H9 (cell line): ENCODE data around the gene ARHGAP12. TPM values are rescaled to one million over a fixed set of nuclear protein-coding genes. Genes with fewer than 3 reads are reported as not detected.

Experiments used
- DNase-seq: peaks from one replicate; pipeline ENCODE4 v3.0.0-alpha.2; 2017
- H2AFZ ChIP-seq: one replicate; pipeline ENCODE4 v1.6.1; 2013; ENCODE audit warnings: mild to moderate bottlenecking, low read length, control low read depth, moderate library complexity
- H2AK5ac ChIP-seq: 2 replicates; pipeline ENCODE4 v1.6.1; 2013; ENCODE audit warnings: low read length, control low read depth, mixed read lengths; ENCODE audit not compliant: insufficient read length
- H2BK120ac ChIP-seq: one replicate; pipeline ENCODE4 v1.6.1; 2013; ENCODE audit warnings: low read depth, mild to moderate bottlenecking, low read length, control low read depth, inconsistent platforms; ENCODE audit not compliant: poor library complexity, severe bottlenecking
- H2BK12ac ChIP-seq: 2 replicates; pipeline ENCODE4 v1.6.1; 2013; ENCODE audit warnings: low read length, control low read depth, mixed read lengths, low read depth; ENCODE audit not compliant: insufficient read length
- H2BK15ac ChIP-seq: 2 replicates; pipeline ENCODE4 v1.6.1; 2013; ENCODE audit warnings: low read depth, low read length, control low read depth
- H2BK20ac ChIP-seq: one replicate; pipeline ENCODE4 v1.6.1; 2013; ENCODE audit warnings: low read depth, mild to moderate bottlenecking, low read length, control low read depth, inconsistent platforms; ENCODE audit not compliant: poor library complexity, severe bottlenecking
- H2BK5ac ChIP-seq: 2 replicates; pipeline ENCODE4 v1.6.1; 2013; ENCODE audit warnings: low read length, control low read depth, mixed read lengths; ENCODE audit not compliant: insufficient read length
- H3K14ac ChIP-seq: 2 replicates; pipeline ENCODE4 v1.6.1; 2013; ENCODE audit warnings: low read length, control low read depth; ENCODE audit not compliant: insufficient read depth
- H3K18ac ChIP-seq: 2 replicates; pipeline ENCODE4 v1.6.1; 2013; ENCODE audit warnings: low read depth, mild to moderate bottlenecking, mixed read lengths, low read length, control low read depth; ENCODE audit not compliant: insufficient read length
- H3K23ac ChIP-seq: 2 replicates; pipeline ENCODE4 v1.6.1; 2013; ENCODE audit warnings: low read length, control low read depth, mixed read lengths, low read depth; ENCODE audit not compliant: insufficient read length
- H3K23me2 ChIP-seq: 2 replicates; pipeline ENCODE4 v1.6.1; 2013; ENCODE audit warnings: low read depth, mild to moderate bottlenecking, mixed read lengths, low read length, control low read depth; ENCODE audit not compliant: insufficient read length, poor library complexity, severe bottlenecking
- H3K27ac ChIP-seq: 2 replicates; pipeline ENCODE4 v1.5.1; 2013; ENCODE audit warnings: low read length, control low read depth, mixed read lengths, low read depth; ENCODE audit not compliant: insufficient read length
- H3K27me3 ChIP-seq: 2 replicates; pipeline ENCODE4 v1.6.1; 2013; ENCODE audit warnings: low read length, control low read depth, inconsistent platforms; ENCODE audit not compliant: insufficient read depth
- H3K4ac ChIP-seq: 2 replicates; pipeline ENCODE4 v1.6.1; 2013; ENCODE audit warnings: low read depth, mild to moderate bottlenecking, control low read depth, inconsistent platforms, low read length, moderate library complexity
- H3K4me1 ChIP-seq: 2 replicates; pipeline ENCODE4 v1.6.1; 2013; ENCODE audit warnings: low read length, control low read depth, inconsistent platforms; ENCODE audit not compliant: insufficient read depth
- H3K4me2 ChIP-seq: 2 replicates; pipeline ENCODE4 v1.6.1; 2013; ENCODE audit warnings: low read length, control low read depth, mixed read lengths; ENCODE audit not compliant: insufficient read length, insufficient read depth
- H3K56ac ChIP-seq: 2 replicates; pipeline ENCODE4 v1.6.1; 2013; ENCODE audit warnings: low read depth, mild to moderate bottlenecking, mixed read lengths, low read length, control low read depth; ENCODE audit not compliant: insufficient read length
- H3K79me1 ChIP-seq: 2 replicates; pipeline ENCODE4 v1.6.1; 2013; ENCODE audit warnings: low read depth, mild to moderate bottlenecking, moderate library complexity, low read length, control low read depth, inconsistent platforms; ENCODE audit not compliant: insufficient read depth, poor library complexity, severe bottlenecking
- H3K79me2 ChIP-seq: 2 replicates; pipeline ENCODE4 v1.6.1; 2013; ENCODE audit warnings: low read length, control low read depth, inconsistent platforms; ENCODE audit not compliant: insufficient read depth
- H3K9ac ChIP-seq: 2 replicates; pipeline ENCODE4 v1.6.1; 2013; ENCODE audit warnings: low read length, control low read depth, mixed read lengths; ENCODE audit not compliant: insufficient read length; ENCODE audit errors: extremely low read depth
- H3K9me3 ChIP-seq: one replicate; pipeline ENCODE4 v1.6.1; 2013; ENCODE audit warnings: low read depth, low read length, inconsistent platforms; ENCODE audit not compliant: control insufficient read depth
- H3T11ph ChIP-seq: one replicate; pipeline ENCODE4 v1.6.1; 2013; ENCODE audit warnings: mild to moderate bottlenecking, low read length, control low read depth, inconsistent platforms
- H4K20me1 ChIP-seq: one replicate; pipeline ENCODE4 v1.6.1; 2013; ENCODE audit not compliant: control insufficient read depth, insufficient read length, insufficient read depth
- H4K5ac ChIP-seq: 2 replicates; pipeline ENCODE4 v1.6.1; 2013; ENCODE audit warnings: low read depth, mild to moderate bottlenecking, mixed read lengths, low read length, control low read depth; ENCODE audit not compliant: insufficient read length
- H4K8ac ChIP-seq: replicated peaks from 2 replicates; pipeline ENCODE4 v1.6.1; 2013; ENCODE audit warnings: low read length, control low read depth, mixed read lengths, low read depth; ENCODE audit not compliant: insufficient read length
- H4K91ac ChIP-seq: 2 replicates; pipeline ENCODE4 v1.6.1; 2013; ENCODE audit warnings: low read depth, mild to moderate bottlenecking, moderate library complexity, mixed read lengths, low read length, control low read depth; ENCODE audit not compliant: insufficient read length
- H3K27ac Mint-ChIP-seq, 3 experiments: 2 replicates in 2 of 3; 3 replicates in 1 of 3; pipeline ENCODE4 v1.8.0; 2020 to 2021; ENCODE audit warnings: mixed read lengths in 3 of 3, mild to moderate bottlenecking in 1 of 3, moderate library complexity in 1 of 3
- H3K27me3 Mint-ChIP-seq: 2 replicates; pipeline ENCODE4 v1.8.0; 2021; ENCODE audit warnings: low read depth, mild to moderate bottlenecking, moderate library complexity, mixed read lengths
- H3K36me3 Mint-ChIP-seq, 3 experiments: 2 replicates in 2 of 3; 3 replicates in 1 of 3; pipeline ENCODE4 v1.8.0; 2020 to 2021; ENCODE audit warnings: low read depth in 3 of 3, mixed read lengths in 3 of 3; ENCODE audit not compliant: insufficient read depth in 1 of 3
- H3K4me1 Mint-ChIP-seq, 2 experiments: 2 replicates each; pipeline ENCODE4 v1.8.0; 2020; ENCODE audit warnings: mixed read lengths in 2 of 2
- H3K4me3 Mint-ChIP-seq, 2 experiments: 2 replicates in 1 of 2; 3 replicates in 1 of 2; pipeline ENCODE4 v1.8.0; 2020 to 2021; ENCODE audit warnings: mild to moderate bottlenecking in 2 of 2, mixed read lengths in 2 of 2, moderate library complexity in 1 of 2
- H3K9me3 Mint-ChIP-seq, 2 experiments: 2 replicates in 1 of 2; 3 replicates in 1 of 2; pipeline ENCODE4 v1.8.0; 2020; ENCODE audit warnings: mild to moderate bottlenecking in 2 of 2, mixed read lengths in 2 of 2, moderate library complexity in 1 of 2
- CTCF ChIP-seq: fragments of 200-600 bp; sonication (generic); conservative IDR thresholded peaks from 3 replicates; pipeline ENCODE4 v1.8.0; 2021; ENCODE audit warnings: antibody characterized with exemption, mild to moderate bottlenecking
- WGBS: extraction: QIAGEN DNeasy Blood & Tissue Kit; methylation state at CpG from one replicate; pipeline ENCODE4 v1.1.7; 2013; ENCODE audit warnings: missing lambda C conversion rate, low lambda C conversion rate, mixed read lengths; ENCODE audit not compliant: insufficient read length; ENCODE audit errors: extremely low coverage; 5-methylcytosine and 5-hydroxymethylcytosine counted together
- total RNA-seq: library from RNA; stranded (reverse); gene quantifications from 2 replicates; pipeline ENCODE4 v1.2.1, GENCODE V29; 2021

The ARHGAP12 gene
- total RNA-seq, 1 experiment from 2014 or later: 34.3 TPM

DNA sequence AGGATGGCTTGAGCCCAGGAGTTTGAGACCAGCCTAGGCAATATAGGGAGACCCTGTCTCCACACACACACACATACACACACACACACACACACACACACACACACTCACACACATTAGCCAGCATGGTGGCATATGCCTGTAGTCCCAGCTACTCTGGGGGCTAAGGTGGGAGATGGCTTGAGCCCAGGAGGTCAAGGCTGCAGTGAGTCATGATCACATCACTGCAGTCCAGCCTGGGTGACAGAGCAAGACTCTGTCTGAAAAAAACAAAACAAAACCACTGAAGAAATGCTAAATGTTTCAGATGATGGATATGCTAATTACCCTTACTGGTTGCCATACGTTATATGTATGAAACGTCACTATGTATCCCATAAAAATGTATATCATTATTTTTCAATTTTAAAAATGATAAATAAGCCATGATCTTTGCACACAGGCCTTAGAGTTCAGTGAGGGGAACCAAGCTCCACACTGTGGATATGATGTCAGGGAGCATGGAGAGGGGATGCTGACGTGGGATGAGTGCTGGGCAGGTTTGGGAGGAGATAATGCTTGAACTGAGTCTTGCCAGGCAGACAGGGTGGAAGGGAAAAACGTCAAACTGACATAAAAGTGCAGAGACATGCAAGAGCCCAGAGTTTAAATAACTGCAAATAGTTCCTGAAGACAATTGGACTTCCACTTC, 45.9 kb upstream of the ARHGAP12 start:
- H3K4me1 ChIP-seq: peaks cover 9% of the 10 kb centered on the region; the same call in 1 of the 2 replicates
- H3K18ac ChIP-seq: no peak overlapping the region
- whole genome bisulfite sequencing: no CpG with 5 or more reads among the region's 4 CpGs
- no peak overlapping the region for H4K5ac ChIP-seq
- no peak overlapping the region for H2BK12ac ChIP-seq
- no peak overlapping the region for H3K4me3 Mint-ChIP-seq
- no peak for TF ChIP-seq CTCF
- H3T11ph ChIP-seq: no peak overlapping the region
- no peaks in the 10 kb centered on the region for H3K27me3 Mint-ChIP-seq
- no peak overlapping the region for H4K8ac ChIP-seq
- H3K36me3 Mint-ChIP-seq: peaks cover 0 to 9% (median 4%) of the 10 kb centered on the region in 3 experiments; a peak in 4 of 7 replicates
- no peak overlapping the region for H3K56ac ChIP-seq
- no peaks in the 10 kb centered on the region for H3K27me3 ChIP-seq
- no peak for DNase-seq
- no peak overlapping the region for H2AFZ ChIP-seq
- H2BK5ac ChIP-seq: no peak overlapping the region
- no peak overlapping the region for H2AK5ac ChIP-seq
- no peak overlapping the region for H2BK20ac ChIP-seq
- no peaks in the 10 kb centered on the region for H3K9me3 ChIP-seq
- no peak overlapping the region for H3K4me2 ChIP-seq
- no peaks in the 10 kb centered on the region for H3K79me2 ChIP-seq
- H3K4me1 Mint-ChIP-seq: peaks cover 16 to 21% of the 10 kb centered on the region in 2 experiments
- no peak overlapping the region for H3K4ac ChIP-seq
- H3K9me3 Mint-ChIP-seq: peaks cover 4 to 6% of the 10 kb centered on the region in 2 experiments; a peak in 4 of 5 replicates
- no peak overlapping the region for H2BK120ac ChIP-seq
- no peak overlapping the region for H3K27ac ChIP-seq
- no peaks in the 10 kb centered on the region for H3K23me2 ChIP-seq
- no peaks in the 10 kb centered on the region for H3K79me1 ChIP-seq
- no peak overlapping the region for H3K23ac ChIP-seq
- no peak overlapping the region for H3K9ac ChIP-seq
- no peak overlapping the region for H2BK15ac ChIP-seq
- no peak overlapping the region for H3K14ac ChIP-seq
- H3K27ac Mint-ChIP-seq: peak overlapping the region; percentile 44 to 79 (median 74); a peak in 6 of 7 replicates
- H4K20me1 ChIP-seq: no peaks in the 10 kb centered on the region
- no peak overlapping the region for H4K91ac ChIP-seq
